ENCODE data around the gene ATP5F1D.
"Not testable (repeated sequence)": the region's sequence is repeated elsewhere in the genome, so short reads cannot be mapped to it uniquely, and the experiment has no call there.

The ATP5F1D gene

GRCh38 chr19:1241417-1242095 is at the start of gene ATP5F1D:
Gene ATP5F1D, plus strand, starts transcription at chr19:1241751. Its CDS starts 100 bp downstream, at chr19:1241851.
- DNase-seq (ENCODE audit: low spot score): peak; percentile 95

- DNase-seq (ENCODE audit: low spot score): no peak
Observed at GRCh38 chr19:1199531-1199930, 42.0 kb upstream of the ATP5F1D start.

- DNase-seq (ENCODE audit: low spot score): not testable (repeated sequence)
Observed at GRCh38 chr19:1200614-1201013, 40.9 kb upstream of the ATP5F1D start.

DNA sequence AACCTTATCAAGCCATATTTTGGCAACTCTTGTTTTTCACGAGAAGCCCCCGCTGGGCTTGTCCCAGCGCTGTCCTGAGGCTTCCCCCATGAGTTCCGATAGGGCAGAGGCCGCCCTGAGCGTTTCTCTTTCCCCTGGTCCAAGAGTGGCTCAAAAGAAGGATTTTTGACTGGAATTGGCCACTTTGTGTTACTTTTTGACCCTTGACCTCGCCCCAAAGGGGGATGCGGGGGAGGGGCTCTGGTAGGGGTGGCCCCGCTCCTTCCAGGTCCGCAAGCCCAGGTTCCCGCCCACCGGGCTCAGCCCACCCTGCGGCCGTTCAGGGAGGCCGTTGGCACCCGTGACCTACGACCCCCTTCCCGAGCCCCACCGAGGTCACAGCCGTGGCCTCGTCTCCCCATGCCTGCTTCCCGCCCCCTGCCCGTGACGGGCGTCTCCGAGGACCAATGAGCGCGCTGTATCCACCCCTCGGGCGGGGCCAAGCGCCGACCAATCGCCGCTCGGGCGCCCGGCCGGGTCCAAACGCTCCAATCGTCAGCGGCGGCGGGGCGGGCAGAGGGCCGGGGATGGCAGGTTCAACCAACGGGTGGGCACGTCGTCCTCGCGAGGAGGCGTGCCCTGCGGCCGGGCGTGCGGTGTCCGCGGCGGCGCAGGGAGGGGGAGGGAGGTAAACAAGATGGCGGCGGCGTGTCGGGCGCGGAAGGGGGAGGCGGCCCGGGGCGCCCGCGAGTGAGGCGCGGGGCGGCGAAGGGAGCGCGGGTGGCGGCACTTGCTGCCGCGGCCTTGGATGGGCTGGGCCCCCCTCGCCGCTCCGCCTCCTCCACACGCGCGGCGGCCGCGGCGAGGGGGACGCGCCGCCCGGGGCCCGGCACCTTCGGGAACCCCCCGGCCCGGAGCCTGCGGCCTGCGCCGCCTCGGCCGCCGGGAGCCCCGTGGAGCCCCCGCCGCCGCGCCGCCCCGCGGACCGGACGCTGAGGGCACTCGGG is 36.1 kb upstream of the ATP5F1D start, which contains the start of gene STK11:
Gene STK11 (plus strand): TSS at position 665 of the 986 bp plus-strand sequence. CDS start 1,136 bp downstream, outside the sequence.
- DNase-seq (ENCODE audit: low spot score): peak; percentile 99

DNA sequence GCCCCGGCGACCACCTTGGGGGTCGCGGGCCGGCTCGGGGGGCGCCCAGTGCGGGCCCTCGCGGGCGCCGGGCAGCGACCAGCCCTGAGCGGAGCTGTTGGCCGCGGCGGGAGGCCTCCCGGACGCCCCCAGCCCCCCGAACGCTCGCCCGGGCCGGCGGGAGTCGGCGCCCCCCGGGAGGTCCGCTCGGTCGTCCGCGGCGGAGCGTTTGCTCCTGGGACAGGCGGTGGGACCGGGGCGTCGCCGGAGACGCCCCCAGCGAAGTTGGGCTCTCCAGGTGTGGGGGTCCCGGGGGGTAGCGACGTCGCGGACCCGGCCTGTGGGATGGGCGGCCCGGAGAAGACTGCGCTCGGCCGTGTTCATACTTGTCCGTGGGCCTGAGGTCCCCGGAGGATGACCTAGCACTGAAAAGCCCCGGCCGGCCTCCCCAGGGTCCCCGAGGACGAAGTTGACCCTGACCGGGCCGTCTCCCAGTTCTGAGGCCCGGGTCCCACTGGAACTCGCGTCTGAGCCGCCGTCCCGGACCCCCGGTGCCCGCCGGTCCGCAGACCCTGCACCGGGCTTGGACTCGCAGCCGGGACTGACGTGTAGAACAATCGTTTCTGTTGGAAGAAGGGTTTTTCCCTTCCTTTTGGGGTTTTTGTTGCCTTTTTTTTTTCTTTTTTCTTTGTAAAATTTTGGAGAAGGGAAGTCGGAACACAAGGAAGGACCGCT is 35.2 kb upstream of the ATP5F1D start:
- no peak for DNase-seq (ENCODE audit: low spot score)

DNA sequence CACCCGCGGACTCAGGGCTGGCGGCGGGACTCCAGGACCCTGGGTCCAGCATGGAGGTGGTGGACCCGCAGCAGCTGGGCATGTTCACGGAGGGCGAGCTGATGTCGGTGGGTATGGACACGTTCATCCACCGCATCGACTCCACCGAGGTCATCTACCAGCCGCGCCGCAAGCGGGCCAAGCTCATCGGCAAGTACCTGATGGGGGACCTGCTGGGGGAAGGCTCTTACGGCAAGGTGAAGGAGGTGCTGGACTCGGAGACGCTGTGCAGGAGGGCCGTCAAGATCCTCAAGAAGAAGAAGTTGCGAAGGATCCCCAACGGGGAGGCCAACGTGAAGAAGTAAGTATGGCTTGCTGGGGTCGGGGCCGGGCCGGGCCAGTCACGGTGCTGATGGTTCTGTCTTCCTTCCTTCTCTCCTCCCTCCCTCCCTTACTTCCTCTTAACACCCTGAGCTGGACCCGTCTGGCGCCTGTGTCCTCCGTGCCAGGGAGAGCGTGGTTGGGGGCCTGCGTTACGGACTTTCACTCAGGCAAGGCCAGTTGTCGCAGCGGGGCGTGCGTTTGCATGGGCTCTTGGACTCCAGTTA is 34.6 kb upstream of the ATP5F1D start:
- DNase-seq (ENCODE audit: low spot score): peak; percentile 32

DNA sequence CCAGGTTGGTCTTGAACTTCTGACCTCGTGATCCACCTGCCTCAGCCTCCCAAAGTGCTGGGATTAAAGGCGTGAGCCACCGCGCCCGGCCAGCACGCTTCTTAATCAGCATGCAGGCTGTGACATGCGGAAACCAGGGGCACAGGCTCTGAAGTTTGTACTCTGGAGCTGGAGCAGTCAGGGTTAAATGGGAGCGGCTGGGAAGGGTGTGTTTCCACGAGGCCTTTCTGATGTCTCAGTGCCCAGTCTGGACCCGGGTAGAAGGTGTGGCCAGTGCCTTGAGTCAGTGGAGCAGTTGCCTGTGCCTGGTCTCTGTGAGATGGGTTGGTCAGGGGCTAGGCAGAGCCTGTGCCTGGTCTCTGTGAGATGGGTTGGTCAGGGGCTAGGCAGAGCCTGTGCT is 32.7 kb upstream of the ATP5F1D start:
- not testable (repeated sequence) for DNase-seq (ENCODE audit: low spot score)

- no peak for DNase-seq (ENCODE audit: low spot score)
Observed at GRCh38 chr19:1210227-1210538, 31.4 kb upstream of the ATP5F1D start.

- DNase-seq (ENCODE audit: low spot score): no peak
Observed at GRCh38 chr19:1211494-1212234, 29.9 kb upstream of the ATP5F1D start.

GRCh38 chr19:1213391-1214286 is 27.9 kb upstream of the ATP5F1D start:
- DNase-seq (ENCODE audit: low spot score): peak; percentile 70

GRCh38 chr19:1214299-1214861 is 27.2 kb upstream of the ATP5F1D start:
- no peak for DNase-seq (ENCODE audit: low spot score)

DNA sequence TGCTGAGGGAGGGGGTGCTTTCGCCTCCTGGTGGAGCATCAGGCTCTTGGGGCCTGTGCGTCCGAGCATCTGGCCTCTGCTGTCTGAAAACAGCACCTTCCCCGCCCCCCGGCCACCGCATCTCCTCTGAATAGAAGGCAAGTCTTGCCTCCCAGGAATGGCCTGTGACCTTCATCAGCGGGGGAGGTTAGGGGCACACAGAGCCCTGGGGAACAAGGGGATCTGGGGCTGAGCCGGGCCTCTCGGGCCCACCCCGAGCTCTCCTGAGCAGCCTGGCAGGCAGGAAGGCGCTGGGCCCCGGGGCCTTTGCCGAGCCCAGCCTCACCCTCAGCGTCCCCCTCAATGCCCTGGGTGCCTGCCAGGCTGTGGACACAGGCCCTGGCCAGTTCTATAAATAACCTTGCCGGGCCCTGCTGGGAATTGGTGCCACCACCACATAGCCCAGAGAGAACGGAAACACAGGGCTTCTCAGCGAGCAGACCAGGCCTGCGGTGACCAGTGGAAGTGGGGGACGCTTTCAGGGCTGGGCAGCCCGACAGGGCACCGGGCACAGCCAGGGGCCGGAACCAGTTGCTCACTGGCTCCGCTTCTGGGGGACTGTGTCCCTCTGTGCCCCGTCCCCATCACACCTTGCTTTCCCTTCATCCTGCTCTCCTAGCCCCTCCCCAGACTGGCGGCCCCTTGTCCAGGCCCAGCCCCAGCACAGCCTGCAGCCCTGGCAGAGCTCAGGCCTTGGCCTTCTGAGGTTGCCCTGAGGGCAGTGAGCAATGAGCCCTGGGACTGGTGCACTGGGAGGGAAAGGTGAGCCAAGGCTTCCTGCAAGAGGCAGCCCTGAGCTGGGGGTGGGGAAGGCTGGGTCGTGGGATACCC is 26.5 kb upstream of the ATP5F1D start:
- DNase-seq (ENCODE audit: low spot score): no peak

DNA sequence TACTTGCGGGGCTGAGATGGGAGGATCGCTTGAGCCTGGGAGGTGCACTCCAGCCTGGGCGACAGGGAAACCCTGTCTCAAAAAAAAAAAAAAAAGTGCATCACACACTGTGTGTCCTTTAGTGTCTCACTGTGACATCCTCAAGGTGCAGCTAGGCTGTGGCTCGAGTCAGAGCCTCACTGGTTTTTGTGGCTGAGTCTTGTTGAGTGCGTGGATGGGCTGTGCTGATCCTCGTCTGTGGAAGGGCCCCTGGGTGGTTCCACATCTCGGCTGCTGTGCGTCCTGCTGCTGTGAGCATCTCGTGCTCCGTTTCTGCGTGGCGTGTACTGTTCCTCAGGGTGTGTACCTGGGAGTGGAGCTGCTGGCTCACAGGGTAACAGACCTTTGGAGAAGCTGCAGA is 24.8 kb upstream of the ATP5F1D start:
- no peak for DNase-seq (ENCODE audit: low spot score)

GRCh38 chr19:1217366-1217765 is 24.2 kb upstream of the ATP5F1D start:
- no peak for DNase-seq (ENCODE audit: low spot score)

DNA sequence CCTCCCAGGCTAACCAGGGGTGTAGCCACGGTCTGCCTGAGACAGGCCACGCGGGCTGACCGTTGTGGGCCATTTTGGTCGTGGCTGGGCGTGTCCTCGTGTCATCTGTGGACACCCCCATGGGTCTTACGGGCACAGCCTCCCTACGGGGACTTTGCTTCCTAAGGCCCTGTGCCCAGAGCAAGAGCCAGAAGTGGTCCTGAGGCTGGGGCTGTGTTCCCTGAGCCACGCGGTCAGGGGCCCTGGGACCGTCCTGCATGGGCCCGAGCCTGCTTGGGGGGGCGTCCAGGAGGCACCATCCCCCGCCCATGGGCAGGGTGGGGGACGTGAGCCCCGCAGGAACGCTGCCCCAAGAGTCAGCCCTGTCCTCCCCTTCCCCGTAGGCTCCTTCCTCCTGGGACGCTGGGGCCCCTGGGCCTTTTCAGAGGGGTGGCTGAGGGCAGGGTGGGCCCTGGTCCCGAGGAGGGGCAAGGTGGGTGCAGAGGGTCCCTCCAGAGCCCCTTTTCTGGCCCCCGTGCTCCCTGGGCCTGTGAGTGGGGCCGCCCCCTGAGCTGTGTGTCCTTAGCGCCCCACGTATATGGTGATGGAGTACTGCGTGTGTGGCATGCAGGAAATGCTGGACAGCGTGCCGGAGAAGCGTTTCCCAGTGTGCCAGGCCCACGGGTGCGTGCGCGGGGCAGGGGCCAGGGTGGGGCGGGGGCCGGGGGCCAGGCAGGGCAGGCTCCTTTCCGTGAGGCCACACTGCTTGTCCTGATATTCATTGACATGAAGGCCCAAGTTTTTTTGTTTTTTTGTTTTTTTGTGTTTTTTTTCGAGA is 22.6 kb upstream of the ATP5F1D start:
- no peak for DNase-seq (ENCODE audit: low spot score)

DNA sequence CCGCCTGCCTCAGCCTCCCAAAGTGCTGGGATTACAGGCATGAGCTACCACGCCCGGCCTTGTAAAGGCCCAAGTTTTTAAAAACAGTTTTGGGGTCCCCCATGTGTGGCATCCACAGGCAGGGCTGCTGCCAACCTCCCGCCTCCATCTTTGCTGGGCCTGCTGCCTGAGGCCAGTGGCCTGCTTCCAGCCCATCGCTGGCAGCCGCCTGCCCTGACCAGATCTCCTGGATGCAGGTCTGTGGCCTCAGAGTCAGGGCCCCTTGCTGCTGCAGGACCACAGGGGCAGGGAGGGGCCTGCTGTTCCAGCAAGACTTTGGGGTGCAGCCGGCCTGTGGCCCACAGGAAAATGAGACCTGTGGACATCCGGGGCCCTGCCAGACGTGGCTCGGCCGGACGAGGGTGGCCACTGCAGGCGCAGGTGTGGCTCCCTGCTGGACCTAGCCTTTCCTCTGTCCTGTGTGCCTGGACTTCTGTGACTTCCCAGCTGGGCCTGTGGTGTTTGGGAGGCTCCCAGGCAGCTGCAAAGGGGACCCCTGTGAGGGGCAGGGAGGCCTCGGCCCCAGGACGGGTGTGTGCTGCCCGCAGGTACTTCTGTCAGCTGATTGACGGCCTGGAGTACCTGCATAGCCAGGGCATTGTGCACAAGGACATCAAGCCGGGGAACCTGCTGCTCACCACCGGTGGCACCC is 21.6 kb upstream of the ATP5F1D start:
- no peak for DNase-seq (ENCODE audit: low spot score)

DNA sequence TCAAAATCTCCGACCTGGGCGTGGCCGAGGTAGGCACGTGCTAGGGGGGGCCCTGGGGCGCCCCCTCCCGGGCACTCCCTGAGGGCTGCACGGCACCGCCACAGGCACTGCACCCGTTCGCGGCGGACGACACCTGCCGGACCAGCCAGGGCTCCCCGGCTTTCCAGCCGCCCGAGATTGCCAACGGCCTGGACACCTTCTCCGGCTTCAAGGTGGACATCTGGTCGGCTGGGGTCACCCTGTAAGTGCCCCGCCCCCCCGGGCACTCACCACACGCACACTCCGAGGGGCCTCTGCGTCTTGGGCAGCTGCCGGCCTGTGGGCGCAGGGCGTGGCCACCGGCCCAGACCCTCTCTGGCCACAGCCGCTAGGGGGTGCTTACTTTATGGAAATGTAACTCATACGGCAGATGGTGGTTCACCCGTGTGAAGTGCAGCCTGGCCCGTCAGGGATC is 21.0 kb upstream of the ATP5F1D start:
- DNase-seq (ENCODE audit: low spot score): no peak

All from activated CD4-positive, alpha-beta T cell treated with anti-CD3 and anti-CD28 coated beads, Interleukin-2, Interleukin-4, amounts not matched to agents 100 ng/mL and 50 ng/mL, durations not matched to agents 16 hours and 8 hours (primary cell).